ENCODE data around the gene TBXA2R.

GRCh38 chr19:3645726-3646125 is 39.1 kb upstream of the TBXA2R start:
- TF ChIP-seq CTCF (IDR thresholded peaks at IDR 0.05) (no peak), POLR2A (IDR thresholded peaks at IDR 0.05) (no peak)
